Stimulated activated naive CD4-positive, alpha-beta T cell (primary cell): Measurements from ENCODE around the gene STARD9.
"Not testable (repeated sequence)": the region's sequence is repeated elsewhere in the genome, so short reads cannot be mapped to it uniquely, and the experiment has no call there.

ENCODE experiments used
- DNase-seq, 6 experiments: peaks; one replicate each; lab custom pipeline; 2025; lab: John Stamatoyannopoulos, UW

The STARD9 gene

GRCh38 chr15:42590619-42591237 is 15.3 kb downstream of the STARD9 start:
- DNase-seq: no peak

- no peak for DNase-seq
Measured at GRCh38 chr15:42591238-42591934, 16.0 kb downstream of the STARD9 start.

- DNase-seq: no peak
Measured at GRCh38 chr15:42592716-42593115, 17.3 kb downstream of the STARD9 start.

DNA sequence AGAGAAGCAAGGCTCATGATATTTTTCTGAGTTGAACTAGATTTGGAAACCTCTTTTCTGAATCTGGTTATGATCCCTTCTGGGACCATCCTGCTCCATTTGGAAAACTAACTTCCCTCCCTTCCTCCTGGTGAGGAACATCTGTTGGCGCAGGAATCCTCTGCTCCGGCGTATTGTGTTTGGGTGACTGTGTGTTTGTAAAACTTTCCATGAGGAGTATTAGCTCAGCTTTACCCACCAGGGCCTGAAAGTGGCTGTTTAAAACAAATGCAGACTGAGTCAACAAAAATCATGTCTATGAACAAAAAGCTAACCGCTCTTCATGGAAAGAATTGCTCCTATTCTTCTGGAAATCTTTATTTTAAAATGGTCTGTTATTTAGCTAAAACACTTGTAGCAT is 17.7 kb downstream of the STARD9 start:
- no peak for DNase-seq

- DNase-seq: no peak
Measured at GRCh38 chr15:42594095-42594494, 18.7 kb downstream of the STARD9 start.

- no peak for DNase-seq
Measured at GRCh38 chr15:42595626-42596240, 20.3 kb downstream of the STARD9 start.

DNA sequence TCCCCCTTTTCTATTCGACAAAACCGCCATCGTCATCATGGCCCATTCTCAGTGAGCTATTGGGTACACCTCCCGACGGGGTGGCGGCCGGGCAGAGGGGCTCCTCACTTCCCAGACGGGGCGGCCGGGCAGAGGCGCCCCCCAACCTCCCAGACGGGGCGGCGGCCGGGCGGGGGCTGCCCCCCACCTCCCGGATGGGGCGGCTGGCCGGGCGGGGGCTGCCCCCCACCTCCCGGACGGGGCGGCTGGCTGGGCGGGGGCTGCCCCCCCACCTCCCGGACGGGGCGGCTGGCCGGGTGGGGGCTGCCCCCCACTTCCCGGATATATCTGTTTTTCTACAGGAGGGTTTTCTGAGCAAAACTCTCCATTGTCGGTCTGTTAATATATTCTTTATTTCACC is 25.9 kb downstream of the STARD9 start:
- not testable (repeated sequence) for DNase-seq

- DNase-seq: no peak
Measured at GRCh38 chr15:42602501-42602900, 27.1 kb downstream of the STARD9 start.

GRCh38 chr15:42603978-42604377 is 28.6 kb downstream of the STARD9 start:
- no peak for DNase-seq

DNA sequence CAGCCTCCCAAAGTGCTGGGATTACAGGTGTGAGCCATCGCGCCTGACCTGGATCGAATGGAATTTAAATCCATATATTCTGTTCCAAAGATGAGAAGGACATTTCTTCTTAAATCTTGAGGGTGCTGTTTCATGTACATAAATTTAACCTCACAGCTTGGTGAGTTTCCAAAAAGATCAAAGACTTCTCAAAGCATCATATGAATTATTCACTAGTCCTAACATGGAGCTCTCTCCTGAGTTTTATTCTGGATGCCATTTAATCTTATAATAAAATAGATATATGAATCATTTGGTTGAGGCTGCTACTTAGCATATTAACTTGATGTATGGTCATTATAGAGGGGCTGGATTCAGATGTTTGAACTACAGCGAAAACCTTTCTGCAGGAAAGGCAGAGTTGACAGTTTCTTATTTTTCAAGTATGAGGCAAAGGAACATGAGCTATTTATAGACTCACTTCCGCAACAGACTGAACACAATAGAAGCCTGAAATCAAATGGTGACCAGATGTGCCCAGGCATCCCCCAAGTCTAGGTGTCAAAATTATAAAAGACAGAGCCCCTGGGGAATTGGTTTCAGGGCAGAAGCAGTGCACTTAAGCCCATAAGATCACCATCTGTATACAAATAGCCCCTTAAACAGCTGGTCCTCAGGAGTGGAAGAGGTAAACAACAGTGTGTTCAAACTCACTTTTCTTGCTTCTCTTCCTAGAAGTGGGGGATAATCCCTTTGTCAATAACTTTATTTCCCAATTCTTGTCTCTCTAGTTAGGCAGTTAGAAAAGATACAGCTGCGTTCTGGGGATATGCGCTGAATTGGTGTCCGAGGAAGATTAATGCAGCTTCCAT is 29.7 kb downstream of the STARD9 start:
- peak in 2 of 6 experiments; percentile 20 to 28 for DNase-seq

DNA sequence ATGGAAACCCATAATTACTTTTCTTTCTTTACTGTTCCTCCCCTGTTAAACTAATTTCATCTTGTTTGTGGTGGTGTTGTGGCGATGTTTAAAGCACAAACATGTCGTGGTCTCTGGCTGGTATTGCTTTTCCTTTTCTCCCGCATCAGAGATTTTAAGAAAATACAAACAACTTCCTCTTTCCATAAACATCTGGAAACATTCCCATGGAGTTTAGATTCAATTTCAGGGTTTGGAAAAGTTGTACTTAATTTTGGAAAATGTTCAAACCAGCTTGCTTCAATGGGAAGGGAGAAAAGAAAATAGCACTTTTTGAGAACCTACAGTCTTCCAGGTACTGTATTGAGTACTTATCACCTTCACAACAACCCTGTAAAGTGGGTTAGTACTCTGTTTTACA is 30.4 kb downstream of the STARD9 start:
- DNase-seq: no peak

DNA sequence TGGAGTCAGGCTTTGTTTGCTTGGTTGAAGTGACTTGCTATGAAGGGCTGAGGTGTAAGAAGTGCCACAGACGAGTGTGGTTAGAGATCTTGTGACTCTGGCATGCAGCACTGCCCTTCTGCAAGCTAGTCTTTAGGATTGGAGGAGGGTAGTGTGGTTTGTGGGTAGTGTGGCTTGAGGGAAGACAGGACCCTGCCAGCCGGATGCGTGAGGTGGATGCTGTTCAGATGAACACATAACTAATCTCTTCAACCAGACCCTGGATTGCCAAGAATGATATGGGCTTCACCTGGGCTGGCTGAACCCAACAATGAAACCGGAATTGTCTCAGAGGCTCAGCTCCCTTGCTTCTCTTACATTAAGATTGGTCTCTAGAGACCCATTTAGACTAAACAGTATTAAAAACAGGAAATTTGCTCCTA is 32.7 kb downstream of the STARD9 start:
- DNase-seq: peak in 2 of 6 experiments; percentile 3 to 10

DNA sequence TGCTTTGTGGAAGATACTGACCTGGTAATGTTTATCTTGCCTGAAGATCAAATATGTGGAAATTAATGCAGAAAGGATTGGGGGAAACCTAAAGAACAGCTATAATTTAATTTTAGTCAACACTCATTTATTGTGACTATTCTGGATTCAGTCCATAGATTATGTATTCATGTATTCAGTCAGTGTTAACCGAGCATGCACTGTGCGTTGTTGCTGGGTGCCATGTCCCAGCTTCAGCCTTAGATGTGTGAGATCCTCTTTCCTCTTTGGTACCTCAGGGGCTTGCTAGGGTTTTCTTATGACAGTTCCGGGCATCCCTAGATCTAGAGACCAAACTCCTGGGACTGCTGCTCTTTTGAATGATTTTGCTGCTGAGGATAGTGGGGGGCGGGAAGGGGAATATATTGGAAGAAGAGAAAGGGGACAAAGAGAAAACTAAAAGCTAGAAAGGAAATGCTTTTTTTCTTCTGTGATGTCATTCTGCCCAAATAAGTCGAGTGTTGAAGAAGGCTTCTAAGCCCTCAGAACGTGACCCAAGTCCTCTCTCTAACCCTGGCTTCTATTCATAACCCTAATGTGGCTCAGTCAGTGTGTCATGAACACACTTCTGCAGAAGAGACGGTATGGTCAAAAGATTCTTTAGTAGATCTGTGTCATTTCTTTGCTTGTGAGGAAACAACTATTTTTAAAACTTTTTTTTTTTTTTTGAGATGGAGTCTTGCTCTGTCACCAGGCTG is 33.5 kb downstream of the STARD9 start:
- peak in 1 of 6 experiments; percentile 13 for DNase-seq

DNA sequence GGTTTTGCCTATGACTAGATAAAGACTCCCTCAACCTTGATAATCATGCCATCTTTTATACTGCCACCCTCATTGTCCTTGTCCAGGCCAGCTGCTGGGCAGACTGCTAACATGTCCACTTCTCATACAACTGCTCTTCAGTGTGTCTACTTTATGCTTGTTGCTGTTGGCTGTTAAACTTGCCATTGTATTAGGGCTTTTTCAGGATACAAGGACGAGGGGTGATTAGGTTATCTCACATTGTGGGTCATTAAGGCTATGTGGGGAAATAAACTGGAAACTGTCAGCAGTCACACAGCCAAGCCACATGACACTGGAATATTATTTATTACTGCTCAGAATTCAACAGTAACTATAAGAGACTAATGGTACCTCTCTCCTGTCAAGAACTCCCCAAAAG is 36.1 kb downstream of the STARD9 start:
- no peak for DNase-seq

DNA sequence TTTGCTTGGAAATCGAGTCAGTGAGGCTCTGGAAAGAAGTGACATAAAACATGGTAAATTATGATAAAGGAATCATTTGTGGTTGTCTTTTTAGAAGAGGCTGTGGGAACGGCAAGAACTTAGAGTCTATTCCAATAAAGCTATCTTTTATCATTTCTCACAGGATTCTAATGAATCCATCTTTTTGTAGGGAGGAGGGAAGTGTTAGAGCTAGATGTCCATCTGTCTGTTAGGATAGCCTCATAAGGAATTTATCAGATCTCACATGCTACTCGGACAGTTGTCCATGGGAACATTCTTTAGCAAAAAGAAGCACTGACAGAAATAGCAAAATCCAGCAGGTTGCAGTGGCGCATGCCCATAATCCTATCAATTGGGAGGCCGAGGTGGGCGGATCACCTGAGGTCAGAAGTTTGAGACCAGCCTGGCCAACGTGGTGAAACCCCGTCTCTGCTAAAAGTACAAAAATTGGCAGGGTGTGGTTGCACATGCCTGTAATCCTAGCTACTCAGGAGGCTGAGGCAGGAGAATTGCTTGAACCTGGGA is 37.0 kb downstream of the STARD9 start:
- DNase-seq: no peak

- no peak for DNase-seq
Measured at GRCh38 chr15:42616107-42616506, 40.7 kb downstream of the STARD9 start.

DNA sequence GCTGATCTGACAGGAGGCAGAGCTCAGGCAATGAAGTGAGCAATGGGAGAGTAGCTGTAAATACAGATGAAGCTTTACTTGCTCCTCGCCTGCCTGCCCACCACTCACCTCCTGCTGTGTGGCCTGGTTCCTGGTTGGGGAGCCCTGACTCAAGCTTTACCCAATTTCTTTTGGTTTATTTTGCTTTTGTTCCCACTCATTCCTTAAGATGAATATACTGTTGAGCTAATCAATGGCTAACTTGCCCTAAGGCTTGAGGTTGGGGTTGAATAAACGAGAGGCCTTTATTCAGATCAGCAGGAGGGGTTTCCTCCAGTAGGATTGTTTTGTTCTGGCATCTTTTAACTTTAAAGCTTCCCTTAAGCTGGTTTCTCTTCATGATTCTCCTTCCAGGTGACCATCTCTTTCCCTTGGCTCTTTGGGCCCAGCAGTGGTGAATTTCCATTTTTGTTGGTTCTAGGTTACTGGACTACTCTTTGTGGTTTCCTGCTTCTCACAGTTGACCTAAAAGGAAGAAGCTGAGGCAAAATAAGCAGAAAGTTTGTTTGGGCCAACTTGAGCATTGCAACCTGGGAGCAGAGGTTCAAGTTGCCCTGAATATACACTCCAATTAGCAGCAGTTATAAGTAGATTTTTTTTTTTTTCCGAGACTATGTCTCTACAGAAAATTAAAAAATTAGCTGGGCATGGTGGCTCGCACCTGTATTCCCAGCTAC is 44.4 kb downstream of the STARD9 start:
- DNase-seq: no peak

GRCh38 chr15:42621386-42621785 is 46.0 kb downstream of the STARD9 start:
- no peak for DNase-seq

DNA sequence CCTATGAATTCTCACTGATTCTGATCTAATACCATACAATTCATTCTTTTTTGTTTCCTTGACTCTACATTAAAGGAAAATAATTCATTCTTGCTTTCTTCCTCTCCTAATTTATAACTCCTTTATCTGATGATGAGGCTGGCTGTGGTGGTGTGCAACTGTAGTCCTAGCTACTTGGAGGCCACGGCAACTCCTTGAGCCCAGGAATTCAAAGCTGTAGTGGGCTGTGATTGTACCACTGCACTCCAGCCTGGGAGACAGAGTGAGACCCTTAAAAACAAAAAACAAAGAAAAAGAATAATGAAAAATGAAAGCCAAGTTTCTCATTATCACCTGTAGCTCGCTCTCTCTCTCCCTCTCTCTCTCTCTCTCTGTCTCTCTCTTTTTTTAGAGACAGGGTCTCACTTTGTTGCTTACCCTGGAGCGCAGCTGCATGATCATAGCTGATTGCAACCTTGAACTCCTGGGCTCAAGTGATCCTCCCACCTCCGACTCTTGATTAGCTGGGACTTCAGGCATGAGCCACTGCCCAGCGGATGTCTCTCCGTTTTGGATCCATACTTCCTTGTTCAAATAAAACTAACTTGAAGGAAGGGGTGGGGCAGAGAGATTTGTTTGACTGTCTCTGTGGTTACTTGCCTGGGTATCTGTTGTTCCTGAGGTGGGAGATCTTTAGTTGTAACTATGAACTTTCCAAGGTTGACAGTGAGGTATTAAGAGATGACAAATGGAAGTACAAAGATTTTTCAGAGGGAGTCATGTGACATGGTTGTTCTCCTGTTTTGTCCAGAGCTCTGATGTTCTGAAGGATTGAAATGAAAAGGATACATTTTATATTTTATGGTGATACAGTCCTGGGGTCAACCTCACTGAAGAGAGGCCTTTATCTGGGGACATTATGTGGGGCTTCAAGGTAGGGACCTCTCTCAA is 46.9 kb downstream of the STARD9 start:
- no peak for DNase-seq

DNA sequence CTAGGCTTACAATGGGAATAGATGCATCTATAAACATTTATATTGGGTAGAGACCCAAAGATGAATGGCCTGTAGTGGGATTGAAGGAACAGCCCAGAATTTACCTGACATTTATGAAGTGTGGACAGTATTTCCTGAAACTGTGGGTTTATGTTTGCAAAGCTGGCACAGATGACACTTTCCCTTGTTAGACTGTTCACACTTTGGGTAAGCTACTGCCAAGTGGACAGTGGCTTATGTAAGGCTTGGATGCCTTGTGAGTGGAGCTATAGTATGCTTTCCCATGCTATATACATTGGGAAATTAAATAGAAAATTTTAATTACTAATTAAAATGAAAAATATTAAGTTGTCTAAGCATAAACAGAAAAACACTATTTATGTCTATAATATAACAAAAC is 48.5 kb downstream of the STARD9 start:
- DNase-seq: no peak
